Activated T-cell treated with anti-CD3 and anti-CD28 coated beads, Interleukin-2, amount 50 U/mL, for 1 hour (primary cell): ENCODE results near the gene NFASC.

ENCODE experiments used
- DNase-seq: peaks from one replicate; pipeline ENCODE4 v3.0.0-alpha.2; 2020

The NFASC gene

DNA sequence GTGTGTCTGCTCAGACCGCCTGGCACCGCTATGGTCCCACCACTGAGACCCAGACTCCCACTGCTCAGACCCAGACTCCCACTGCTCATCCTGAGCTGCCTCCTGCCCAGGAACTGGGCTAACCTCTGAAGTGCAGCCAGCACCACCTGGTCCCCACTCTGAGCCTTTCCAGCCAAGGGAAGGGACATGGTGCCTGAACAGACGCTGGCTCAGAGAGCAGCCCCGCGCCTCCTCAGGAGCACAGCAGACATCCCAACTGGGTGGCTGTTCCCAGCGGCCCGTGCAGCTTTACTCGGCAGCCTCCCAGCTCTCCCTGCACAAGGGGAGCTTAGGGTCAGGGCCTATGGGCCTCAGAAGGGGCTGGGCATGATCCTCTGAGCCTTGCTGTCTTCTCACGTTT lies 144.6 kb downstream of the NFASC start:
- DNase-seq = no peak

DNA sequence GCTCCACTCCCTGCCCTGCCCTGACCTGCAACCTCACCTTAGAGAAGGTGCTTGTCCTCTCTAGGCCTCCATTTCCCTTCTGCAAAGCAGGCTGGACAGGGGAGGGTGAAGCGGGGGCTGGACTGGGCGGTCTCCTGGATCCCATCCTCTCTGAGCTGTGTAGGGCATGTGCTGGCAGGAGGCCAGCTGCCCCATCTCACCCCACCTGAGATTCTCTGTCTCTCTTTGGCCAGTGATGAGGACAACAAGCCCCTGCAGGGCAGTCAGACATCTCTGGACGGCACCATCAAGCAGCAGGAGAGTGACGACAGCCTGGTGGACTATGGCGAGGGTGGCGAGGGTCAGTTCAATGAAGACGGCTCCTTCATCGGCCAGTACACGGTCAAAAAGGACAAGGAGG lies 145.4 kb downstream of the NFASC start:
- DNase-seq = no peak

DNA sequence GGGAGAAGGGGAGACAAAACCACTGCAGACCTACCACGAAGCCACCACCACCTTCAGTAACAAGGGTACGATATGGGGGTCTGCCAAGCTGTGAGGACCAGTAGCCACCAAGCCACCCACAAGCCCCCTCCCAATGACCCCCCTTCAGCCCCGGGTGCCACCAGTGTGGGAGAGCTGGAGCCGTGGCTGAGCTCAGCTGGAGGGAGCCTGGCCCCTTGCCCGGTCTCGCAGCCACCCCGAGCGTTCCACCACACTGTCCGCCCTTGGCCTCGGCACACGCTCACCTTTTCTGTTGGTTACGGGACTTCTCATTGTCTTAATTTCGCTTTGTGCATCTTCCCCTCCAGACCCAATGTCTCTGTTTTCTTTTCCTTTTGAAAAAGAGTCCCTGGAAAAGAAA lies 145.9 kb downstream of the NFASC start:
- no peak for DNase-seq

DNA sequence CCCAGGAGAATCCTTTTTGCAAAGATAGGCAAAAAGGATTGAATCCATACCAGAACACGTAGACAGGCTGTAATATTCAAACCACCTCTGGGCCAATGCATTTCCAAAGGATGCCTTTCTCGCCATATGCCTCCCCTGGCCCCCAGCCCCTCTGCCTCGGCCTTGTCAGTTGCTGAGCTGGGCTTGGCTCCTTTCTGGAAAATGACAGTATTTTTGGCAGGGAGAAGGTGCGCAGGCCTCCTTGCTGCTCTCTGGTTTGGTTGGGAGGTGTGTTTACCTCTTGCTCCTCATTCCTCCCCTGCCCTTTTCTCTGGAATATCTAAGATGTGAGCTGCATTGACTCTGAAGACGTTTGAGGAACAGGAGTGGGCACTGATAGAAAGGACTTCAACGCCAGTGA lies 146.3 kb downstream of the NFASC start:
- DNase-seq = no peak

DNA sequence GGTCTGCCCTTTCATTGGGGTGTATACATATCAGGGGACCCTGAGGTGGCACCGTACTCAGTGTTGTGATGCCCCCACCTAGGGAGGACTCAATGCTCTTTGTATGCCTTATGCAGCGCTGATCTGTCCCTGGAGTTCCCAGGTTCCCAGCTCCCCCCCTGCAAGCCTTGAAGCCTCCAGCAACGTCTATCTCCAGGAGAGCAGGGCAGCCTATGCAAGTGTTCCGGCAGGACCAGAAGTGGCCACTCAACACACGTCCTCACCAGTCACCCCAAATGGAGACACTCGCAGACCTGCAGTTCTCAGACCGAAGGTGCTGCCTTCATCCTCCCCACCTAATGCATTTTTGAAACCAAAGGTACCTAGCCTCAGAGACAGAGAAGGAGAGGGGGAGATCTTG lies 147.1 kb downstream of the NFASC start:
- DNase-seq = no peak

DNA sequence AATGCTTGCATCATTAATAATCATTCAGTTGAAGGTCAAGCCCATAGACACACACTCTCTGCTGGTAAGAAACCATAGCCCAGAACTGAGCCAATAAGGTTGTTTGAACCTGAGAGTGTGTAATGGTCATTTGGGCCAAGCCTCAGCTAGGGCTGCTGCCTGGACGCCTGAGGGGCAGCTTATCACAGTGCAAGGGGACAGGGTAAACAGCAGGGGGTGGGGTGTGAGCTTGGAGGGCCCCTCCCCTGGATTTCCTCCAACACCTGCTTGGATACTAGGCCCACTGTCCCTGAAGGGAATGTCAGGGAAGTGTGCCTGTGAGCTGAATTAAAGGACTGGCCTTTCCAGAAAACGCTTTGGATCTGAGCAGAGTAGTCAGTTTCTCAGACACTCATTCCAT lies 147.7 kb downstream of the NFASC start:
- no peak for DNase-seq

DNA sequence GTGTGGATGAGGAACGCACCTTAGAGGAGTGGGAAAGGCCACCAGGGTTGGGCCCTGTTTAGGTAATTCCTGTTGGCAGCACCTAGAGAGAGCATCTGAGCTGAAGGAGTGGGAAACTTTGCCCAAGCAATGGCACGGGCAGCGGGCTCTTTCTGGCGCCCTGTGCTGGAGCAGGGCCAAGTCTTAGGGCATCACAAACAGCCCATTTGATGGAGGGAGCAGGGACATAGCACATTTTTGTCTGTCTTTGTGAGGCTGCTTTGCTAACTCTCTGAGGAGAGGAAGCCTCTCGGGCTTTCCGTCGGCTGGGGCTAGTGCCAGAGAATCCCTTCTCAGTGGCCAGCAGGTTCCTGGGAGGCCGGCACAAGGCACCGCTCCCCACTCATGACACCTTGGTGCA lies 149.8 kb downstream of the NFASC start:
- no peak for DNase-seq

DNA sequence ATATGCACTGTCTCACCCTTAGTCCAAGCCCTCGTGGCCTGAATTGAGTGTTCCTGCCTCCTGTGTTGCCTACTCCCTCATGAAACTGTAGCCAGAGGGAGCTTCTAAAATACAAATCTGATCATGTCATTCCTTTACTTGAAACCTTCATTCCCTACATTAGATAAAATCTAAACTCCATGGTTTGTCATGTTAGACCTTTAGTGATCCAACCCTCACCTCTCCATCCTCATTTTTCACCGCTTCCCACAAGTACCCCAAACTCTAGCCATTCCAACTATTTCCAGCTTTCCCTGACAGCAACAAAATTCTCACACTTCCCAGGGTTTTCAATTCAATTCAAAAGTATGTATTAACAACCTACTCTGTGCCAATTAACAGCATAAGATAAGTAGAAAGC lies 154.0 kb downstream of the NFASC start:
- no peak for DNase-seq

DNA sequence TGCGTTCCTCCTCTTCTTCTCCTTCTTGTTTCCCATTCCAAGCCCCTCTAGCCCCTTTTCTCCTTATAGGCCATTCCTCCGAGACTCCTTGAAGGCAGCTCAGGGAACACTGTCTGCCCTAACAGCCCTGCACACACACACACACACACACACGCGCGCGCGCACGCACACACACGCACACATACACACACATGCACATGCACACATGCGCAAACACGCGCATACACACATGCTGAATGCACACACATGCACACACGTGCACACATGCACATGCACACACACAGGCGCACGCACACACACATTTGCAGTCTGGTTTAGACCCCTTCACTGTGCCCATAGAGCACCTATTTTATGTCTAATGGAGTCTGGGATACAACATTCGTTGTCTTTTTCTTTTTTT lies 154.6 kb downstream of the NFASC start:
- no peak for DNase-seq

DNA sequence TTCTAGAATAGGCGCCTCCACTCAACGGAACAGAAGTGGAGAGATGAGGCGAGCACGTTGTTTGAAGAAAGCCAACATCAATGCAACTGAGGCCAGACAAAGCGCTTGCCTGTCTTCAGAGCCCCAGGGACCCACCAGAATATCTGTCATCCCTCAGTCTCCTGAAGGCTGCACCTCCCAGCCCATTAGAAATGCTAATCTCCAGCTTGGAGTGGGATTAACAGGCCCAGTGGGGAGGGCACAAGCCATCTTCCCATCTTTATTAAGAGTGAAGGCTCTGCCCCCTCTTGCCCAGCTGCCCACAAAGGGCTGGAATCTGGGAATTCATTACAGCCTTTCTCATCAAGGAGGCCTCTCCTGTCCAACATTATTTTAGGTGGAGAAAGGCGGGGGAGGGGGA lies 155.5 kb downstream of the NFASC start:
- DNase-seq = no peak

DNA sequence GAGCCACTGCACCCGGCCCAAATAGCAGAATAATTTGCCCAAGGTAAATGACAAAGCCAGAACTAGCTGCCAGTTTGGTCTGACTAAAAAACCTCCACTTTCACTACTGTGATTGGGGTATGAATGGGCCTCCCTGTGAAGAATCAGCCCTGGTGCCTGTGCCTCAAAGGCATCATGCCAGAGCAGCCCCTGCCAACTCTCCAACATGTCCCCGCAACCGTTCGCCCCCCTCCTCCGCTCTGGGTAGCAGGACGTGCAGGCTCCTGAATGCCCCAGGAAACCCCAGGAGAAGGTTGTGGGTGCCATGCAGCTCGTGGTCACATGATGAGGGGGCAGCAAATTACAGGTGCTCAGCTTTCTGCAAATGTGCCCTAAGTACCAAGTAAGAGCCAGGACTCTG lies 157.7 kb downstream of the NFASC start:
- DNase-seq = no peak

DNA sequence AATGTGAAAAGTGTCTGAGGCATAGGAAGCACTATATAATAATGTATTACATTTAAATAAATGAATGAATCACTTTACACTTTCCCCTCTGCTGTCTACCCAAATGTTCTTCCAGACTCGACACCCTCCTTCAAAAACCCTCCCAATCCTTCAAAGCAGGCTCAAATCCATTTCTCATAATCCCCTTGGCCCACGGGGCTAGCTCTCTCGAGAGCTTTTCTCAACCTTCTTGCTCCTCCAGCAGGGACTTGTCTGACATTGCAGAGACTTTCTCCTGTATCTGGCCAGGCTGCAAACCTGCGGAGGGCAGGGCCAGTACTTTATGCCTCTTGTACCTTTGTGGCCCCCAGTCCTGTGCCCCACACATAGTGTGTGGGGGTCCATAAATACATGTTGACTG lies 158.3 kb downstream of the NFASC start:
- DNase-seq = no peak

DNA sequence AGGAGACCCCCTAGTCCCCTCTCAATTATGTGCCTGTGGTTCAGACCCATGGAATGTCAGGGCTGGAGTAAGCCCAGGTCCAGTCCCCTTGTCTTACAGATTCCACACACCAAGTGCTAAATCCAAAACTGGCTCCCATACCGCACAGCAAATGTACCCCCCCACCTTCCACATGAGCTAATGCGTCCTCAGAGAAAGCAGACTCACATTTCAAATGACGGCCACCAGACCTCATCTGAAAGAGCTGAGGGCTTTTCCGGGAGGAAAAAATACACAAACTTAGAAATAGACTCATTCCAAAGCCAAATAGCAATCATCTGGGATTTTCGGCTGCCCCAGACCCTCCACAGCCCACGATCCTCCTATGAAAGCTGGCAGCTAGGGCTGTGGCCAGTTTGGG lies 159.6 kb downstream of the NFASC start:
- no peak for DNase-seq

DNA sequence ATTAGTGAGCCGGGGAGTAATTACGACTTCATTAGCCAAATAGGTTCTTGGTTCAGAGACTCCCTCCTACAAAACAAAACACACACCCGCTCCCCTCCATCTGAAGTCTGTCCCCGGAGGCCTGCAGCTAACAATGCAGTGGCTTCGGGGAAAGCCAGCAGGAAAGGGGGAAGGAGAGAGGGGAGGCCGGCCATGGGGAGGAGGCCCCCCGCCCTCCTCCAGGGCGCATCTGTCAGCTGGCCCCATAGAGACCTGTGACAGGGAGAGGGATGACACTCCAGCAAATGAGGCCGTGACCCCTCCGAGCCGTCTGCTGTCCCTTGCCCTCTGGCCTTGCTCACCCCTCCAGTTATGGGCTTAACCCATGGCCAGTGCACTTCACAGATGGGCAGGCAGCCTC lies 160.2 kb downstream of the NFASC start:
- DNase-seq = no peak

DNA sequence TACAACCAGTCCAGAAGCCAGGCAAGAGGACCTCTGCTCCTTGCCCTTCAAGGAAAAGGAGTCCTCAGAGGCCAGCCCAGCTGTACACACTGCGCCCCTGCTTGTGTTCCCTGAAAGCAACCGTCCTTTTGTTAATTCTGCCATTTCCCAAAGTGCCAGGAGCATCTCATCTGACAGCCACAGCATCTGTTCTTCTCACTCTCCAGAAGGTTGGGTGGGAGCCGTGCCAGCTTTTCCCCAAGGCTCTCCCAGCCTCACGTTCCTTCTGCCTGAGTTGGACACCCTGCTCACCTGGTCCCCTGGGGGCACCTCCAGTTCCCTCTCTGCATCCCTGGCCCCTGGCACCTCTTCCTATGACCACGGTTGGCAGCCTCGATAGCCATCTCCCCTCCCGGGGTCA lies 161.8 kb downstream of the NFASC start:
- DNase-seq = no peak

DNA sequence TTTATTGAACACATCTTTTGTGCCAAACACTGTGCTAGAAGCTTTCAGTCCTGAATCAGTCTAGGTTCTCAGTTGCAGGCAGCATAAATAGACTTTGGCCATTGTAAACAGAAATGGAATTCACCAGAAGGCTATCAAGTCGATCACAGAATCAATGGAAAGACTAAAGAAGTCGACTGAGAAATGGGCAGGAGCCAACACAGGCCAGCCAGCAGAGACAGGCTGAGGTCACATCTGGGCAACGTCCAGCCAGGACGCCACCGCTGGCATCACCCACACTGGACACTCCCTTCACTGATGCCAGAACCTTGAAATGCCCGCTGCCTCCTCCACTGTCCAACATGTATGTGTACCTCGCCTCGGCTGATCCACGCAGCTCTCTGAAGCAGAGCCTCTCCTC lies 166.9 kb downstream of the NFASC start:
- DNase-seq = no peak

DNA sequence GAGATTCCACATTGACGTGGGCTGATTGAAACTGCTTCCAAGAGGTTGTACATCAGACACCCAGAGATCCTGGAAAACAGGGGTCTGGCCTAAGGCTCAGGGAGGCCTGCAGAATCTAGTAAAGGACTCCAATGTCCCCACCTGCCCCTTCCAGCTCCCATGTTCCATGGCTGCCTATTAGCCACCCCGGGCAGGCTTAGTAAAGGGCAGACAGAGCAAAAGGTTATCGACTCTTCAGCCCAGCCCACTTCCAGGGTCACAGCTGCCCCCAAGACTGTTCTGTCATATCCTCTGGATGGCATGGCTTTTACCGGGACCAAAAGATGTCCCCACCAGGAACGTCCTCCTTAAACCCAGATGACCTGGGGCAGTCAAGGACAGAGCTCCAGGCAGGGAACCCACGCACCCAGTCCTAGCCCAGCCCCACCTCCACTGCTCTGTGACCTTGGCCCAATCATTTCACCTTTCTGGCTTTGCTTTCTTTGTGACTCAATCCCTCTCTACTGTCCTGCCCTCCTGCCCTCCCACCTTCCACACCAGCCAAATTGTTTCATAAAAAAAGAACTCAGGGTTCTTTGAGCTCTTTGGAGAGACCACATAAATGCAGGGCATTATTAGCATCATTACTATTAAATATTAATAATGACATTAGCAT lies 167.6 kb downstream of the NFASC start:
- DNase-seq = no peak

DNA sequence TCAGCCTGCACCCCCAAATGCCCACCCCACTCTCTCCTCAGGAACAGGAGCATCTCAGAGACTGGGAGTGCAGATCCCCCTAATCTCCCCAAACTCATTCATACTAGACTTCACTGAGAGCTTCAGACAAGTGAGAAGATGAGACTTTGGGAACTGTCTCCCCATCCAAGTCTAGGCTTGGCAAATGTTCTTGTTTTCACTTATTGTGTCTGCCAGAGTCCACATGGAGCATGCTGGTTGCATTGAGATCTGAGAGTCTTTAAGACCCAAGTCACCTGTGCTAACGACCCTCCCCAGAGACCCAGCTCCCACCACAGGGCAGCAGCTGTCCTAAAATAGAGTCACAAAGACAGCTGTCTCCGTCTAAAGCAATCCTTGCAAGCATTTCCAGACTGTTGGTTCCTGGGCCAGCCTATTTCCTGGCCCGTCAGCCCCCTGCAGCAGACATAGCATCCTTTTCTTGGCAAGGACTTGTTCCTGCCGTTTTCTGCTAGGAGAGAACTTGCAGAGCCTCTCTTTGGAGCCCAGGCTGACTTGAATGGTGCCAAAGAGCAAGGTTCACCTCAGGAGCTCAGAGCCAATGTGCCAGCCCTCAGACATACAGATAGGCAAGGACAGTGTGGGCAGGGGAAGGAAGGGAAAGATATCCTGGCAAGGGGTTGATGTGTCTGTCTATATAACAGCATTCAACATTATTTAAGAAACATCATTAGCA lies 170.5 kb downstream of the NFASC start:
- no peak for DNase-seq

DNA sequence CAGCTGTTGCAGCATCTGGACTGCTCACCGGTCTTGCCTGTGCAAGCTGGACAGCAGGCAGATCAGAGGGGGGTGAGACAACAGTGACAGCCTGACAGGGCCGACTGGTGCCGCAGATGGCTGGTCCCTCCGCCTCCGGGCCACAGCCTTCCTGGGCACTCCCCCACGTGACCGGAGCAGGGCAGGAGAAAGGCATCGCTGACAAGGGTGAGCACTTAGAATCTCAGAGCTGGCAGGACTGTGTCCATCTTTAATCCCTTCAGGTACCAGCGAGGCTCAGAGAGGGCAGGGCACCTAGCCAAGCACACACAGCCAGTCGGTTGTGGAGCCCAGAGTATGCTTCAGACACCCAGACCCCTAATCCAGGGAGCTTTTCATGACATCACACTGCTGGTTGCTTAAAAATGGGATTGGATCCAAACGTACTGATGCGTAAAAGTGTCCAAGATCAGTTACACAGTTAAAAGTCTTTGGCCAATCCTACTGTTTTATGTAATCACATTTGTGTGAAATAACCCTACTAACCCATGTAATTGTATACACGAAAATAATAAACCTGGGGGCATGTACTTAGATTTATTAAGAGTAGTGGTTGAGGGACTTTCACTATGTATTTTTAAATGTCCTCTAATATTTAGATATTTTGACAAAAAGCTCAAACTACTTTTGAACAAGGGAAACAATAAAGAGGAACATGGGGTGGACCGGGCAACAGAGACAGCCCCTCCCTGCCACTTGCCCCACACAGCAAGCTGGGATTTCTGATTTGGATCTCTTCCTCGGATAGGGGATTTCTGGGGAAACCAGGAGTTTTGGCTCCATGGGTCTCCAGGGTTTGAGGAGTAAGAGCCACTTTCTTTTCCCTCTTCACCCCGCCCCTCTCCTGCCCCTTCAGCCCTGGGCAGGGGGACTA lies 171.6 kb downstream of the NFASC start:
- no peak for DNase-seq

DNA sequence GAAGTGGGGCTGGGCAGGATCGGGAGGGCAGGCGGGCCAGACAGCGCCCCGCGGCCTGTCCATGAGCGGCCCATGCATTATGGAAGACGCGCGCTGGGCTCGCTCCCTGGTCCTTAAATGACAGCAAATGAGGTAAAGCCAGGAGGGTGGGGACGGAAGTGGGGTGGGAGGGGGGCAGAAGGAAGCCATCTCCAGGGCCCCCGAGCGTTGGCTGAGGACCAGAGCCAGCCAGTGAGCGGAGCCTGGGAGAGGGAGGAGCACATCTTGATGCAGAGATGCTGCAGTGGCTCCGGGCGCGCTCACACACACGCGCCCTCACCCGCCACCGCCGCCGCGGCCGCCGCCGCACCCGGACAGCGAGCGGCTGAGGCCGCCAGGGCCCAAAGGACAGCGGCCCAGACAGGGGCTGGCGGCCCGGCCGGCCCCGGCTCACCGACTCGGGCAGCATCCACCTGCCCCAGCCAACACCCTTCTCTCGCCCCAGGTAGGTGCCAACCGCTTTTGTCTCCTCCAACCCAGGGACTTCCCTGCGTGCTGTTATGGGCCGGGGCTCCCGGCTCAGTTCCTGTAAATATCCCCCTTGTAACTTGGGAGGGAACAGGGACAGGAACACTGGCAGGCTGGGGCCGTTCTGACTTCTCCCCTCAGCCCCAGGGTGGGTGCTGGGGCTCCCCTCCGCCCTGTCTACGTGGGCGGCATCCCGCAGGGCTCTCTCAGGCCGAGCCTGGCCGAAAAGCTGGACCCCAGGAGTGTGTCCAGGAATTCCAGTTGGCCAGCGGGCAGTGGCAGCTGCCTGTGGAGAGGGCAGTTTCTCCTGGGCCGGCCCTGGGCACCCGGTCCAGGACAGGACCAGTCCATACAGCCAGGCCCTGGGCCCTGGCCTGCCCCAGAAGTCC lies 172.5 kb downstream of the NFASC start, which contains the start of gene CNTN2:
CNTN2 (plus strand) TSS at position 302 of the 896 bp plus-strand sequence. CDS start 9,974 bp downstream, outside the sequence.
- no peak for DNase-seq

DNA sequence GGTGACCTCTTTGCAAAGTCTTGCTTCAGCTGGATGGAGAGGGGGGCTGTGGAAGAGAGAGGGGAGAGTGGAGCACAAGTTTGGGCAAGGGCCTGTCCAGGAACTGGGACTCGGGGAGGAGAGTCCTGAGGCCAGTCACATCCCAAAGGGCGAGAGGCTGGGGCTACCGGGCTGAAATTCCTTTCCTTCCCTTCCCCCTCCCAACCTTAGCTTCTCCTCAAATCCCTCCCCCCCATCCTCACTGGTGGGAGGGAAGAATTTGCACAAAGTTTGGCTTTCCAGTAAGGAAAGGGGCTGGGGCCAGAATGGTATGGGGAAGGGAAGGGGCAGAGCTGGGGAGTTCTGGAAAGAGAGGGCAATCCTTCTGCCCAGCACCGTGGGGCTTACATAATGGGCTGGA lies 173.2 kb downstream of the NFASC start:
- DNase-seq = no peak

DNA sequence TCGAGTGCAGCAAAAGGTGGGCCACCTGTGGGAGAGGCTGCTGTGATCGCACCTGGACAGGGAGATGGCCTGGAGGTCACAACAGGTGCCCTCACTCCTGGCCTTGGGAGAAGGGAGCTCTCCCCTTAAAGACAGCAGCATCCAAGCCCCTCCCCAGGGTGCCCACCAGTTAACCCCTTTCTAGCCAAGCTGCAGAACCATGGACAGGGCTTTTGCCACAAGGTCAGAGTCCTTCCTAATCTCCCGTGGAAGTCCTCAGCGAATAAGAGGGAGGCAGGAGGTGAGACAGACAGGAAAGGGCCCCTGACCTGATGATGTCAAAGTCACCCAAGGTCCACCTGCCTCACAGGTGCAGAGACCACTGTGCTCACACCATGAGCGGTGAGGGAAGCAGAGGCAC lies 174.1 kb downstream of the NFASC start:
- no peak for DNase-seq

DNA sequence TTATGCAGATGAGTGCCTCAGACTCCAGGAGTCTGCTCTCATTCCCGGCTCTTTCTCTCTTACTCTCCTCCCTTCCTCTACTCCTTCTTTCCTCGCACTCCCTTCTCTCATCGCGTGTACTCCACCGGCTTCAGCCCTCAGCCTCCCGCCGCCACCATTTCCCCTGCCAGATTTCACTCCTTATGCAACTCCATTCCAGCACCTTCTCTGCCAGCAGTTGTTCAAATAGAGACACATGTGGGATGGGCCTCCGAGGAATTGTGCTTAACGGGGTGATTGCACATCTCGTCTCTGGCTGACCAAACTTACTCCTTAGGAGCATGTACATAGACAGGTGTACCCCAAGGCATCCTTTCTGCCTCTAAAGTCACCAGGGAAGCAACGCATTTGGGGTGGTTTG lies 174.5 kb downstream of the NFASC start:
- DNase-seq = no peak
